Uterus (tissue), 2 donors: Measurements from ENCODE around the gene MED13L.

Source experiments
- POLR2A ChIP-seq, 2 donors: fragments of 450-650 bp; IDR thresholded peaks; one replicate each; pipeline ENCODE4 v1.6.1; 2016; ENCODE audit warnings: antibody characterized with exemption in 2 of 2, mild to moderate bottlenecking in 1 of 2, moderate library complexity in 1 of 2
- TF ChIP-seq, protein P1 (sequence below), 4 experiments: fragments of 200-600 bp in 2 of 4; fragments of 450-650 bp in 2 of 4; sonication (generic) in 2 of 4; IDR thresholded peaks; one replicate each; pipeline ENCODE4 v1.5.1; 2016 to 2019; ENCODE audit warnings: antibody characterized with exemption in 4 of 4, mild to moderate bottlenecking in 2 of 4, moderate library complexity in 1 of 4

DNA sequence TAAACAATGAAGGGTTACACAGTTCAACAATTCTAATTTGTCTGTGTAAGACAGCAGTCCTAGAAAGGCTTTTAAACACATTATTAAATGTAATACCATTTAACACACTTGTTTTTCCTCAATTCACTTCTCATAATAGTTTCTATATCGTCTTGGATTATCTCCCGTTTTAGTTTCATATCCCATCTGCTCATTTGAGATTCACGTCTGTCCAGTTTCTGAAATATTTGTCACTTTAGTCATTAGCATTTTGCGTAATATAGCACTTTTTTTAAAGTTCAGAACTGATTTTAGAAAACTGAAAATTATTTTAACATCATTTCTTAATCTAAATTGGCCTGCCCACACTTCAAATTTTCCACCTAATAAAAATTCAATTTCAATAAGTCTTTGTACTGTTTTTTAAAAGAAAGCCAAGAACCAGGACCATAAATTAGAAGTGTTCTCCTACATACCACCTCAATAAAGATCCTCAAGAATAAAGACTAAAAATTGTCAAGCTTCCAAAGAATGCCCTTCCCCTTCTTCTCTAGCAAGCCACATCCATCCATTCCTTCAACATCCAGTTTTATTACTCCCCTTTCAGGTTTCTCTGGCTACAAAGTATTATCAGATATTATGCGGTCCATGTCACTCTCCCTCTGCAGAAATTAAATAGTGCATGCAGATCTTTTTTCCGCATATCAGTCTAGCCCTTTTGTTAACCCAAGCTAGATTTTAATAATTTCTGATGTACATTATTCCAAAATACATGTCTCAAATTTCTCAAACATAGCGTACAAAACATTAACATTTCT, 11.9 kb downstream of the MED13L start:
- TF ChIP-seq, protein P1, sequence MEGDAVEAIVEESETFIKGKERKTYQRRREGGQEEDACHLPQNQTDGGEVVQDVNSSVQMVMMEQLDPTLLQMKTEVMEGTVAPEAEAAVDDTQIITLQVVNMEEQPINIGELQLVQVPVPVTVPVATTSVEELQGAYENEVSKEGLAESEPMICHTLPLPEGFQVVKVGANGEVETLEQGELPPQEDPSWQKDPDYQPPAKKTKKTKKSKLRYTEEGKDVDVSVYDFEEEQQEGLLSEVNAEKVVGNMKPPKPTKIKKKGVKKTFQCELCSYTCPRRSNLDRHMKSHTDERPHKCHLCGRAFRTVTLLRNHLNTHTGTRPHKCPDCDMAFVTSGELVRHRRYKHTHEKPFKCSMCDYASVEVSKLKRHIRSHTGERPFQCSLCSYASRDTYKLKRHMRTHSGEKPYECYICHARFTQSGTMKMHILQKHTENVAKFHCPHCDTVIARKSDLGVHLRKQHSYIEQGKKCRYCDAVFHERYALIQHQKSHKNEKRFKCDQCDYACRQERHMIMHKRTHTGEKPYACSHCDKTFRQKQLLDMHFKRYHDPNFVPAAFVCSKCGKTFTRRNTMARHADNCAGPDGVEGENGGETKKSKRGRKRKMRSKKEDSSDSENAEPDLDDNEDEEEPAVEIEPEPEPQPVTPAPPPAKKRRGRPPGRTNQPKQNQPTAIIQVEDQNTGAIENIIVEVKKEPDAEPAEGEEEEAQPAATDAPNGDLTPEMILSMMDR (IDR thresholded peaks at IDR 0.05): no peak
- TF ChIP-seq POLR2A (IDR thresholded peaks at IDR 0.05): no peak
